Stimulated activated CD8-positive, alpha-beta memory T cell treated with anti-CD3 and anti-CD28 coated beads, Interleukin-12 subunit alpha, Interleukin-12 subunit beta, amount 100 ng/mL, for 24 hours (primary cell): ENCODE results near the gene WAS.
A peak's percentile ranks its signal among the peaks of the same experiment; 100 is the strongest.
"Not testable (repeated sequence)": the region's sequence is repeated elsewhere in the genome, so short reads cannot be mapped to it uniquely, and the experiment has no call there.

Source experiments
- DNase-seq: peaks from one replicate; pipeline ENCODE4 v3.0.0-alpha.2; 2020; ENCODE audit errors: extremely low read depth

The WAS gene

GRCh38 chrX:48683411-48683982 is at the start of gene WAS:
WAS (plus strand) TSS chrX:48683799; CDS start chrX:48683854, 55 bp downstream.
- no peak for DNase-seq

- no peak for DNase-seq
These were observed 47.3 kb upstream of the WAS start for GRCh38 chrX:48636301-48636700.

GRCh38 chrX:48636776-48637175 is 46.8 kb upstream of the WAS start:
- DNase-seq: no peak

- no peak for DNase-seq
These were observed 37.9 kb upstream of the WAS start for GRCh38 chrX:48645669-48646068.

- no peak for DNase-seq
These were observed 35.3 kb upstream of the WAS start for GRCh38 chrX:48648336-48648751.

GRCh38 chrX:48649102-48649501 is 34.5 kb upstream of the WAS start:
- no peak for DNase-seq

- DNase-seq: not testable (repeated sequence)
These were observed 31.5 kb upstream of the WAS start for GRCh38 chrX:48652055-48652579.

GRCh38 chrX:48654746-48655145 is 28.9 kb upstream of the WAS start:
- DNase-seq: not testable (repeated sequence)

GRCh38 chrX:48659686-48660085 is 23.9 kb upstream of the WAS start:
- not testable (repeated sequence) for DNase-seq

GRCh38 chrX:48663241-48663640 is 20.4 kb upstream of the WAS start:
- DNase-seq: no peak

- DNase-seq: no peak
These were observed 19.4 kb upstream of the WAS start for GRCh38 chrX:48664156-48664555.

- DNase-seq: no peak
These were observed 17.6 kb upstream of the WAS start for GRCh38 chrX:48665991-48666390.

GRCh38 chrX:48666649-48667048 is 16.9 kb upstream of the WAS start:
- no peak for DNase-seq

GRCh38 chrX:48667509-48667908 is 16.1 kb upstream of the WAS start:
- DNase-seq: no peak

- not testable (repeated sequence) for DNase-seq
These were observed 15.4 kb upstream of the WAS start for GRCh38 chrX:48668187-48668586.

- peak; percentile 65 for DNase-seq
These were observed 7.3 kb upstream of the WAS start for GRCh38 chrX:48676106-48676892.

- no peak for DNase-seq
These were observed 6.7 kb upstream of the WAS start for GRCh38 chrX:48676893-48677270.

GRCh38 chrX:48677516-48677915 is 6.1 kb upstream of the WAS start:
- no peak for DNase-seq

- DNase-seq: not testable (repeated sequence)
These were observed 3.1 kb upstream of the WAS start for GRCh38 chrX:48680467-48680866.

- DNase-seq: not testable (repeated sequence)
These were observed 2.7 kb upstream of the WAS start for GRCh38 chrX:48680925-48681324.

GRCh38 chrX:48681539-48682183 is 1.9 kb upstream of the WAS start:
- DNase-seq: no peak

- not testable (repeated sequence) for DNase-seq
These were observed 804 bp upstream of the WAS start for GRCh38 chrX:48682795-48683194.

GRCh38 chrX:48684134-48684533 is 535 bp downstream of the WAS start:
- DNase-seq: no peak
